ENCODE data around the gene SKAP2. TPM values are rescaled to one million over a fixed set of nuclear protein-coding genes. Genes with fewer than 3 reads are reported as not detected.

SKAP2 gene
- total and polyA plus RNA-seq, 2 donors (not counting 1 experiment from before 2014, with no cell fraction given): 17.5 to 25.9 TPM

DNA sequence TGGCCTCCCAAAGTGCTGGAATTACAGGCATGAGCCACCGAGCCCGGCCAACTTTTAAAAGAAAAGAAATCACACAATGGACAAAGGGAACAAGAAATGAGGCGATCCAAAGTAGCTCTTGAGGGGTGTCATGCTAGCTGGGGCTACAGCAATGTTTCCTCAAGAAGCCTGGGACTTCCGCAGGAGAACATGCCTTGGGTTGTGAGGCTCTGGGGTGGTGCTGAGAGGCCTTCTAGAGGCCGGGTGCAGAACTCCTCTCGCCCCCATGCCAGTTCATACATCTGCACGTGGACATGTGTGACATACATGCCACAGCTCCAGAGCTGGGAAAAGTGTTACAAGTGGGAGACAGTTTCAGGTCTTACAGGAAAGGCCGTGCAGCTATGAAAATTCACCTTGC is 238.2 kb downstream of the SKAP2 start:
- Histone ChIP-seq H4K20me1 (ENCODE audit: control insufficient read depth, extremely low read depth, insufficient read depth, low read length) (no peaks in the 10 kb centered on the region), H3K4me2 (ENCODE audit: extremely low read depth, insufficient read depth, low read length) (no peak overlapping the region), H3K4me3 (replicated peaks in 1 of 4; ENCODE audit: control extremely low read depth in 1 of 4, insufficient read depth in 1 of 4, low read depth in 3 of 4, low read length in 4 of 4) (no peak overlapping the region), H3K4me1 (ENCODE audit: control insufficient read depth, extremely low read depth, insufficient read depth, low read length) (no peaks in the 10 kb centered on the region), H3K9me3 (ENCODE audit: control insufficient read depth, insufficient read depth, low read depth, low read length) (no peaks in the 10 kb centered on the region), H3K9ac (ENCODE audit: insufficient read depth, low read length) (no peak overlapping the region), H3K36me3 (ENCODE audit: control insufficient read depth, insufficient read depth, low read length) (no peaks in the 10 kb centered on the region), H3K27ac (ENCODE audit: insufficient read depth, low read length) (no peak overlapping the region), H3K27me3 (ENCODE audit: control insufficient read depth, insufficient read depth, low read length) (no peaks in the 10 kb centered on the region), H2AFZ (ENCODE audit: low read length) (no peak overlapping the region), H3K79me2 (ENCODE audit: control insufficient read depth, insufficient read depth, low read length) (no peaks in the 10 kb centered on the region)
- no peak for TF ChIP-seq EZH2 (IDR thresholded peaks at IDR 0.05; ENCODE audit: low read length, missing control alignments)
- TF ChIP-seq, protein P1, sequence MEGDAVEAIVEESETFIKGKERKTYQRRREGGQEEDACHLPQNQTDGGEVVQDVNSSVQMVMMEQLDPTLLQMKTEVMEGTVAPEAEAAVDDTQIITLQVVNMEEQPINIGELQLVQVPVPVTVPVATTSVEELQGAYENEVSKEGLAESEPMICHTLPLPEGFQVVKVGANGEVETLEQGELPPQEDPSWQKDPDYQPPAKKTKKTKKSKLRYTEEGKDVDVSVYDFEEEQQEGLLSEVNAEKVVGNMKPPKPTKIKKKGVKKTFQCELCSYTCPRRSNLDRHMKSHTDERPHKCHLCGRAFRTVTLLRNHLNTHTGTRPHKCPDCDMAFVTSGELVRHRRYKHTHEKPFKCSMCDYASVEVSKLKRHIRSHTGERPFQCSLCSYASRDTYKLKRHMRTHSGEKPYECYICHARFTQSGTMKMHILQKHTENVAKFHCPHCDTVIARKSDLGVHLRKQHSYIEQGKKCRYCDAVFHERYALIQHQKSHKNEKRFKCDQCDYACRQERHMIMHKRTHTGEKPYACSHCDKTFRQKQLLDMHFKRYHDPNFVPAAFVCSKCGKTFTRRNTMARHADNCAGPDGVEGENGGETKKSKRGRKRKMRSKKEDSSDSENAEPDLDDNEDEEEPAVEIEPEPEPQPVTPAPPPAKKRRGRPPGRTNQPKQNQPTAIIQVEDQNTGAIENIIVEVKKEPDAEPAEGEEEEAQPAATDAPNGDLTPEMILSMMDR (conservative IDR thresholded peaks at IDR 0.05 in 1 of 2, IDR thresholded peaks at IDR 0.05 in 1 of 2; ENCODE audit: low read depth in 1 of 2, low read length in 2 of 2): no peak
- DNase-seq (ENCODE audit: low read depth in 2 of 2): no peak

- H3K79me2 ChIP-seq (ENCODE audit: control insufficient read depth, insufficient read depth, low read length): no peaks in the 10 kb centered on the region
- no peak for TF ChIP-seq EZH2 (IDR thresholded peaks at IDR 0.05; ENCODE audit: low read length, missing control alignments)
- TF ChIP-seq, protein P1 (conservative IDR thresholded peaks at IDR 0.05 in 1 of 2, IDR thresholded peaks at IDR 0.05 in 1 of 2; ENCODE audit: low read depth in 1 of 2, low read length in 2 of 2): no peak
- H3K9ac ChIP-seq (ENCODE audit: insufficient read depth, low read length): no peak overlapping the region
- no peaks in the 10 kb centered on the region for H3K27me3 ChIP-seq (ENCODE audit: control insufficient read depth, insufficient read depth, low read length)
- no peak overlapping the region for H2AFZ ChIP-seq (ENCODE audit: low read length)
- no peaks in the 10 kb centered on the region for H4K20me1 ChIP-seq (ENCODE audit: control insufficient read depth, extremely low read depth, insufficient read depth, low read length)
- DNase-seq (ENCODE audit: low read depth in 2 of 2): no peak
- no peaks in the 10 kb centered on the region for H3K9me3 ChIP-seq (ENCODE audit: control insufficient read depth, insufficient read depth, low read depth, low read length)
- H3K4me1 ChIP-seq (ENCODE audit: control insufficient read depth, extremely low read depth, insufficient read depth, low read length): no peaks in the 10 kb centered on the region
- H3K27ac ChIP-seq (ENCODE audit: insufficient read depth, low read length): no peak overlapping the region
- H3K4me2 ChIP-seq (ENCODE audit: extremely low read depth, insufficient read depth, low read length): no peak overlapping the region
- no peaks in the 10 kb centered on the region for H3K36me3 ChIP-seq (ENCODE audit: control insufficient read depth, insufficient read depth, low read length)
- no peak overlapping the region for H3K4me3 ChIP-seq (replicated peaks in 1 of 4; ENCODE audit: control extremely low read depth in 1 of 4, insufficient read depth in 1 of 4, low read depth in 3 of 4, low read length in 4 of 4)
These were observed 239.1 kb downstream of the SKAP2 start for GRCh38 chr7:26625286-26625685.

- TF ChIP-seq EZH2 (IDR thresholded peaks at IDR 0.05; ENCODE audit: low read length, missing control alignments): no peak
- TF ChIP-seq, protein P1 (conservative IDR thresholded peaks at IDR 0.05 in 1 of 2, IDR thresholded peaks at IDR 0.05 in 1 of 2; ENCODE audit: low read depth in 1 of 2, low read length in 2 of 2): no peak
- H3K9me3 ChIP-seq (ENCODE audit: control insufficient read depth, insufficient read depth, low read depth, low read length): no peaks in the 10 kb centered on the region
- no peaks in the 10 kb centered on the region for H3K79me2 ChIP-seq (ENCODE audit: control insufficient read depth, insufficient read depth, low read length)
These were observed 239.6 kb downstream of the SKAP2 start for GRCh38 chr7:26624839-26625238.

More at GRCh38 chr7:26624839-26625238, 239.6 kb downstream of the SKAP2 start:
- no peaks in the 10 kb centered on the region for H4K20me1 ChIP-seq (ENCODE audit: control insufficient read depth, extremely low read depth, insufficient read depth, low read length)
- no peak overlapping the region for H3K9ac ChIP-seq (ENCODE audit: insufficient read depth, low read length)
- no peaks in the 10 kb centered on the region for H3K4me1 ChIP-seq (ENCODE audit: control insufficient read depth, extremely low read depth, insufficient read depth, low read length)
- no peak overlapping the region for H2AFZ ChIP-seq (ENCODE audit: low read length)
- no peak overlapping the region for H3K4me2 ChIP-seq (ENCODE audit: extremely low read depth, insufficient read depth, low read length)
- no peak overlapping the region for H3K27ac ChIP-seq (ENCODE audit: insufficient read depth, low read length)
- no peak for DNase-seq (ENCODE audit: low read depth in 2 of 2)
- no peaks in the 10 kb centered on the region for H3K27me3 ChIP-seq (ENCODE audit: control insufficient read depth, insufficient read depth, low read length)
- H3K4me3 ChIP-seq (replicated peaks in 1 of 4; ENCODE audit: control extremely low read depth in 1 of 4, insufficient read depth in 1 of 4, low read depth in 3 of 4, low read length in 4 of 4): no peak overlapping the region
- no peaks in the 10 kb centered on the region for H3K36me3 ChIP-seq (ENCODE audit: control insufficient read depth, insufficient read depth, low read length)

All from fibroblast of lung (primary cell).